ENCODE results near the gene BPIFB2. TPM values are rescaled to one million over a fixed set of nuclear protein-coding genes. Genes with fewer than 3 reads are reported as not detected.

BPIFB2 gene
- total and polyA plus RNA-seq, 2 donors (not counting 3 experiments of a cell fraction or from before 2014, with no cell fraction given) = not detected

DNA sequence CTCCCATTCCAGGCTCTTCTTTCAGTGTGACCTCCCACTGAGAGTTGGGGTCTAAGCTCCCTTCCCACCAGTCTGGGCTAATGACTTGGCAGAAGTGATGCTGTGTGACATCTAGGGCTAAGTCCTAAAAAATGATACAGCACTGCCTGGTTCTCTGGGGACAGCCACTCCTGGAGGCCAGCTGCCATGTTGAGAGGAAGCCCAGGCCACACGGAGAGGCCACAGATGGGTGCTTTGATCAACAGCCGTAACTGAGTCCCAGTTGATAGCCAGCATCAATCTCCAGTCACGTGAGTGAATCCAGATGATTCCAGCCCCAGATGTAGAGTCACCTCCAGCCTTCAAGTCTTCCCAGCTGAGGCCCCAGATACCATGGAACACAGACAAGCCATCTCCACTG lies 17.1 kb upstream of the BPIFB2 start:
- Histone ChIP-seq H3K27me3 (ENCODE audit: control insufficient read depth in 2 of 2, insufficient read depth in 2 of 2, low read length in 2 of 2) (peaks cover 2 to 4% of the 10 kb centered on the region in 2 experiments), H3K4me2 (ENCODE audit: insufficient read depth, low read length) (no peak overlapping the region), H4K20me1 (replicated peaks; ENCODE audit: control insufficient read depth, extremely low read depth, insufficient read depth, low read length) (no peaks in the 10 kb centered on the region), H3K36me3 (ENCODE audit: control insufficient read depth in 2 of 2, extremely low read depth in 1 of 2, insufficient read depth in 2 of 2, low read length in 2 of 2) (no peaks in the 10 kb centered on the region), H3K9me3 (replicated peaks; ENCODE audit: control insufficient read depth, insufficient read depth, low read length) (no peaks in the 10 kb centered on the region), H3K9ac (replicated peaks; ENCODE audit: extremely low read depth, insufficient read depth, low read length) (no peak overlapping the region), H3K9me1 (replicated peaks; ENCODE audit: control insufficient read depth, extremely low read depth, insufficient read depth, low read length) (no peaks in the 10 kb centered on the region), H3K27ac (ENCODE audit: insufficient read depth, low read depth, low read length) (no peak overlapping the region), H3K4me3 (replicated peaks in 1 of 3; ENCODE audit: insufficient read depth in 1 of 3, low read depth in 1 of 3, low read length in 3 of 3) (no peak overlapping the region), H2AFZ (ENCODE audit: low read depth, low read length) (no peak overlapping the region), H3K79me2 (ENCODE audit: control insufficient read depth, insufficient read depth, low read length) (no peaks in the 10 kb centered on the region), H3K4me1 (ENCODE audit: control insufficient read depth, extremely low read depth, insufficient read depth, low read length) (no peaks in the 10 kb centered on the region)
- DNase-seq (ENCODE audit: low read depth, low spot score) = no peak
- BruUV-seq (replicated peaks) = no TSS peak
- TF ChIP-seq POLR2AphosphoS5 (IDR thresholded peaks at IDR 0.05; ENCODE audit: insufficient read depth, low read depth, low read length) = no peak
- TF ChIP-seq MYC (IDR thresholded peaks at IDR 0.05; ENCODE audit: low read depth, low read length) = no peak
- TF ChIP-seq, protein P1, sequence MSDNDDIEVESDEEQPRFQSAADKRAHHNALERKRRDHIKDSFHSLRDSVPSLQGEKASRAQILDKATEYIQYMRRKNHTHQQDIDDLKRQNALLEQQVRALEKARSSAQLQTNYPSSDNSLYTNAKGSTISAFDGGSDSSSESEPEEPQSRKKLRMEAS (IDR thresholded peaks at IDR 0.05; ENCODE audit: insufficient read depth, insufficient read length) = no peak
- TF ChIP-seq JUN (IDR thresholded peaks at IDR 0.05; ENCODE audit: borderline replicate concordance, insufficient read depth, insufficient read length, low read depth) = no peak
- no peak for FAIRE-seq
- intact Hi-C loops (cut with micrococcal nuclease) = no loop called here
- ChIA-PET POLR2A (no interaction called here), CTCF (no interaction called here)
- dilution Hi-C loops (cut with MboI; ENCODE audit: extremely low pct_ligation_motif_present, low sequenced_read_pairs) = no loop called here

GRCh38 chr20:32991383-32991782 lies 16.1 kb upstream of the BPIFB2 start:
- ChIA-PET CTCF (no interaction called here), POLR2A (no interaction called here)
- FAIRE-seq = no peak
- Histone ChIP-seq H3K27me3 (ENCODE audit: control insufficient read depth in 2 of 2, insufficient read depth in 2 of 2, low read length in 2 of 2) (peaks cover 2 to 4% of the 10 kb centered on the region in 2 experiments), H3K79me2 (ENCODE audit: control insufficient read depth, insufficient read depth, low read length) (no peaks in the 10 kb centered on the region), H2AFZ (ENCODE audit: low read depth, low read length) (no peak overlapping the region), H3K9me3 (replicated peaks; ENCODE audit: control insufficient read depth, insufficient read depth, low read length) (no peaks in the 10 kb centered on the region), H3K4me1 (ENCODE audit: control insufficient read depth, extremely low read depth, insufficient read depth, low read length) (no peaks in the 10 kb centered on the region), H3K4me2 (ENCODE audit: insufficient read depth, low read length) (no peak overlapping the region), H4K20me1 (replicated peaks; ENCODE audit: control insufficient read depth, extremely low read depth, insufficient read depth, low read length) (no peaks in the 10 kb centered on the region), H3K36me3 (ENCODE audit: control insufficient read depth in 2 of 2, extremely low read depth in 1 of 2, insufficient read depth in 2 of 2, low read length in 2 of 2) (no peaks in the 10 kb centered on the region), H3K9me1 (replicated peaks; ENCODE audit: control insufficient read depth, extremely low read depth, insufficient read depth, low read length) (no peaks in the 10 kb centered on the region), H3K27ac (ENCODE audit: insufficient read depth, low read depth, low read length) (no peak overlapping the region), H3K9ac (replicated peaks; ENCODE audit: extremely low read depth, insufficient read depth, low read length) (no peak overlapping the region), H3K4me3 (replicated peaks in 1 of 3; ENCODE audit: insufficient read depth in 1 of 3, low read depth in 1 of 3, low read length in 3 of 3) (no peak overlapping the region)
- dilution Hi-C loops (cut with MboI; ENCODE audit: extremely low pct_ligation_motif_present, low sequenced_read_pairs) (no loop called here), intact Hi-C loops (cut with micrococcal nuclease) (no loop called here)
- no TSS peak for BruUV-seq (replicated peaks)
- no peak for TF ChIP-seq CTCF (IDR thresholded peaks at IDR 0.05; ENCODE audit: extremely low read depth in 1 of 2, insufficient read depth in 1 of 2, low read depth in 1 of 2, low read length in 2 of 2)
- DNase-seq (ENCODE audit: low read depth, low spot score) = no peak

Measured in endothelial cell of umbilical vein (primary cell).